Gastroesophageal sphincter (tissue), 4 donors: ENCODE data around the gene S1PR2. TPM values are rescaled to one million over a fixed set of nuclear protein-coding genes. Genes with fewer than 3 reads are reported as not detected.

Experiments
- ATAC-seq: fragments of 150-250 bp; one replicate; pipeline ENCODE4 v1.9.1; 2016; ENCODE audit warnings: mild to moderate bottlenecking, moderate library complexity
- H3K27ac ChIP-seq, 4 donors: fragments of 200-600 bp; sonication (generic) in 3 of 4; 1 replicate in 3 of 4; 2 replicates in 1 of 4; pipeline ENCODE4 v1.5.1; 2016 to 2019
- H3K27me3 ChIP-seq: fragments of 200-600 bp; sonication (generic); one replicate; pipeline ENCODE4 v1.5.1; 2019
- H3K36me3 ChIP-seq, 2 donors: fragments of 200-600 bp; sonication (generic); one replicate each; pipeline ENCODE4 v1.5.1; 2019; ENCODE audit warnings: control low read depth in 1 of 2
- H3K4me1 ChIP-seq, 3 donors: fragments of 200-600 bp; sonication (generic); 1 replicate in 2 of 3; 2 replicates in 1 of 3; pipeline ENCODE4 v1.5.1; 2016 to 2019; ENCODE audit warnings: control low read depth in 2 of 3
- H3K4me3 ChIP-seq, 2 donors: fragments of 200-600 bp; sonication (generic); one replicate each; pipeline ENCODE4 v1.5.1; 2019; ENCODE audit warnings: mild to moderate bottlenecking in 1 of 2, moderate library complexity in 1 of 2
- H3K9me3 ChIP-seq, 3 donors: fragments of 200-600 bp; sonication (generic); one replicate each; pipeline ENCODE4 v1.5.1; 2017 to 2019; ENCODE audit warnings: control low read depth in 2 of 3
- EP300 ChIP-seq: sonication (generic); formaldehyde crosslinking; IDR thresholded peaks from one replicate; pipeline ENCODE4 v1.6.1; 2017; ENCODE audit warnings: antibody characterized with exemption, mild to moderate bottlenecking
- POLR2A ChIP-seq, 2 donors: fragments of 450-650 bp; IDR thresholded peaks; one replicate each; pipeline ENCODE4 v1.6.1; 2017; ENCODE audit warnings: antibody characterized with exemption in 2 of 2, mild to moderate bottlenecking in 2 of 2, moderate library complexity in 1 of 2
- POLR2AphosphoS5 ChIP-seq: sonication (generic); formaldehyde crosslinking; IDR thresholded peaks from one replicate; pipeline ENCODE4 v1.6.1; 2017; ENCODE audit warnings: antibody characterized with exemption
- WGBS, 2 donors: methylation state at CpG; one replicate each; pipeline ENCODE4 v1.1.5; 2018; ENCODE audit warnings: low coverage in 1 of 2; 5-methylcytosine and 5-hydroxymethylcytosine counted together
- total RNA-seq, 4 donors: library from RNA; depleted of rRNA; stranded (reverse); fragments of >200 nt; gene quantifications; one replicate each; pipeline ENCODE4 v1.1.0, GENCODE V29; 2016
- TF ChIP-seq, protein P1 (sequence below), 4 experiments: fragments of 200-600 bp in 2 of 4; fragments of 450-650 bp in 2 of 4; sonication (generic) in 1 of 4; IDR thresholded peaks; one replicate each; pipeline ENCODE4 v1.5.1; 2017 to 2019; ENCODE audit warnings: antibody characterized with exemption in 4 of 4, mild to moderate bottlenecking in 2 of 4, moderate library complexity in 2 of 4

Gene S1PR2
- total RNA-seq, 4 donors from 2014 or later = 7.5 to 24.5 (median 16.7) TPM

DNA sequence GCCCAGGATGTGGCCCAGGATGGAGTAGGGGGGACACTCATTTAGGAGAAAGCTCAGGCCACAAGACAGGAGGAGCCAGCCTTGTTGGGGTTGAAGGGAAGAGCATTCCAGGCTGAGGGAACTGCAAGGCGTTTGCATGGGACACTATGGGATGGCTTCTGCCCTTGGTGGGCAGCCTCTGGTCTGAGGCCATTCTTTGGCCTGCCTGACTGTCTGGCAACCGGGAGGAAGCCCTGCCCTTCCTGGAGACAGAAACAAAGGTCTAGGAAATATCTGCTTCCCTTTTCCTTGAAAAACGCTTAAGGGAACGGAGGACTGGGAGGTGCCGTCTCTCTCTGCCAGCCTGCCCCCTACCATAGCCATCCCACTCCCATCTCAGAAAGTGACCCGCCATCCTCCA, 36.9 kb upstream of the S1PR2 start:
- Histone ChIP-seq H3K36me3 (no peaks in the 10 kb centered on the region), H3K4me3 (no peak overlapping the region), H3K4me1 (peaks cover 0 to 38% (median 7%) of the 10 kb centered on the region in 3 donors), H3K27ac (peak overlapping the region in 3 of 4 donors; percentile 68 to 81 (median 78)), H3K27me3 (peaks cover 51% of the 10 kb centered on the region), H3K9me3 (no peaks in the 10 kb centered on the region)
- 20 to 56% methylated on average over 1 to 6 of the region's 6 CpGs for WGBS, 2 donors
- ATAC-seq = no peak
- no peak for TF ChIP-seq POLR2A (IDR thresholded peaks at IDR 0.05)
- no peak for TF ChIP-seq EP300
- TF ChIP-seq, protein P1, sequence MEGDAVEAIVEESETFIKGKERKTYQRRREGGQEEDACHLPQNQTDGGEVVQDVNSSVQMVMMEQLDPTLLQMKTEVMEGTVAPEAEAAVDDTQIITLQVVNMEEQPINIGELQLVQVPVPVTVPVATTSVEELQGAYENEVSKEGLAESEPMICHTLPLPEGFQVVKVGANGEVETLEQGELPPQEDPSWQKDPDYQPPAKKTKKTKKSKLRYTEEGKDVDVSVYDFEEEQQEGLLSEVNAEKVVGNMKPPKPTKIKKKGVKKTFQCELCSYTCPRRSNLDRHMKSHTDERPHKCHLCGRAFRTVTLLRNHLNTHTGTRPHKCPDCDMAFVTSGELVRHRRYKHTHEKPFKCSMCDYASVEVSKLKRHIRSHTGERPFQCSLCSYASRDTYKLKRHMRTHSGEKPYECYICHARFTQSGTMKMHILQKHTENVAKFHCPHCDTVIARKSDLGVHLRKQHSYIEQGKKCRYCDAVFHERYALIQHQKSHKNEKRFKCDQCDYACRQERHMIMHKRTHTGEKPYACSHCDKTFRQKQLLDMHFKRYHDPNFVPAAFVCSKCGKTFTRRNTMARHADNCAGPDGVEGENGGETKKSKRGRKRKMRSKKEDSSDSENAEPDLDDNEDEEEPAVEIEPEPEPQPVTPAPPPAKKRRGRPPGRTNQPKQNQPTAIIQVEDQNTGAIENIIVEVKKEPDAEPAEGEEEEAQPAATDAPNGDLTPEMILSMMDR (IDR thresholded peaks at IDR 0.05) = no peak
- no peak for TF ChIP-seq POLR2AphosphoS5

DNA sequence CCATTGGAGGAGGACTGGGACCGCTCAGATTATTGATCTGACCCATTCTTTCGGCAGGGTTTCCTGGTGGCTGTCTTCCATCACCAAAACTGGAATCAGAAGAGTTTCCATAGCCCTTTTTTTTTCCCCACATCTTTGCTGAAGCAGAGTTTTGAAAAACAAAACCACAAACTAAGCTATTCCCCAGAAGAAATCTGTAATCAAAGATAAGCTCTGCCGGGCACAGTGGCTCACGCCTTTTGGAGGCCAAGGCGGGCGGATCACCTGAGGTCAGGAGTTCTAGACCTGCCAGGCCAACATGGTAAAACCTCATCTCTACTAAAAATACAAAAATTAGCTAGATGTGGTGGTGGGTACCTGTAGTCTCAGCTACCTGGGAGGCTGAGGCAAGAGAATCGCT, 35.6 kb upstream of the S1PR2 start:
- TF ChIP-seq, protein P1 (IDR thresholded peaks at IDR 0.05) = no peak
- TF ChIP-seq EP300 (no peak), POLR2AphosphoS5 (no peak), POLR2A (IDR thresholded peaks at IDR 0.05) (no peak)
- no peak for ATAC-seq
- Histone ChIP-seq H3K36me3 (no peaks in the 10 kb centered on the region), H3K27me3 (peaks cover 40% of the 10 kb centered on the region), H3K4me3 (no peak overlapping the region), H3K4me1 (peaks cover 0 to 35% (median 7%) of the 10 kb centered on the region in 3 donors), H3K27ac (no peak overlapping the region), H3K9me3 (no peaks in the 10 kb centered on the region)
- 61% methylated on average over 3 of the region's 7 CpGs; no CpG with 5 or more reads in 1 of the 2 donors for WGBS, 2 donors

DNA sequence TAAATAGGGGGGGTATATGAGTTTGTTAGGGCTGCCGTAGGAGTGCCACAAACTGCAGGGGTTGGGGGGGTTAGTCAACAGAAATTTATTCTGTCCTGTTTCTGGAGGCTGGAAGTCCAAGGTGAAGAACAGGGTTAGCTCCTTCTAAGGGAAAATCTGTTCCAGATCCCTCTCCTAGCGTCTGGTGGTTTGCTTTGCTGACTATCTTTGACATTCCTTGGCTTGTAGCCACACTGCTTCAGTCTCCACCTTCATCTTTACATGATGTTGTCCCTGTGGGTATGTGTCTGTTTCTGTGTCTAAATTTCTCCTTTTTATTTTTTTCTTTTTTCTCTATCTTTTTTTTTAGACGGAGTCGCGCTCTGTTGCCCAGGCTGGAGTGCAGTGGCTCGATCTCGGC, 31.6 kb upstream of the S1PR2 start:
- Histone ChIP-seq H3K27me3 (peaks cover 1% of the 10 kb centered on the region), H3K9me3 (no peaks in the 10 kb centered on the region), H3K4me3 (no peak overlapping the region), H3K36me3 (peaks cover 0 to 23% of the 10 kb centered on the region in 2 donors), H3K27ac (no peak overlapping the region), H3K4me1 (peaks cover 0 to 6% (median 3%) of the 10 kb centered on the region in 3 donors)
- WGBS, 2 donors = 34 to 90% methylated on average over 2 to 6 of the region's 7 CpGs
- TF ChIP-seq POLR2A (IDR thresholded peaks at IDR 0.05) (no peak), EP300 (no peak), POLR2AphosphoS5 (no peak)
- TF ChIP-seq, protein P1 (IDR thresholded peaks at IDR 0.05) = no peak
- ATAC-seq = no peak

DNA sequence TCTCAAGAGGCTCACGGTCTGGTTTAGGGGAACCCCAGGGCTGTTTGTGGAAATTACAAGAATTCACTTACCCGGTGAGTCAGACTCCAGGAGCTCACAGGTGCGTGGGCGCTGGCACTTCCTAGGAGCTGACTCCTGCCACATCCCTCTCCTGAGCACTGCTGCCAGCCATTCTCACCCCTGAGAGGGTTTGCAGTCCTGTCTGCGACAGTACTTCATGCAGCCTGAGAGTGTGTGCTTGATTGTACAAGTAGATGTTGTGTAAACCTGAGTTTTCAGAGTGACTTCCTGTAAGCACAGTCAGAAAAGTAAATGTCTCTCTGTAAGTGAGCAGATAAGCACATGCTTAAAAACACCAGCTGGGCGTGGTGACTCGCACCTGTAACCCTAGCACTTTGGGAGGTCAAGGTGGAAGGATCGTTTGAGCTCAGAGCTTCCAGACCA, 29.0 kb upstream of the S1PR2 start:
- peaks cover 0 to 6% (median 3%) of the 10 kb centered on the region in 3 donors for H3K4me1 ChIP-seq
- WGBS, 2 donors = 50 to 62% methylated on average over 1 to 5 of the region's 8 CpGs
- no peak overlapping the region for H3K4me3 ChIP-seq
- peaks cover 0 to 49% of the 10 kb centered on the region in 2 donors for H3K36me3 ChIP-seq
- ATAC-seq = no peak
- H3K27ac ChIP-seq = no peak overlapping the region
- H3K27me3 ChIP-seq = no peaks in the 10 kb centered on the region
- no peaks in the 10 kb centered on the region for H3K9me3 ChIP-seq
- TF ChIP-seq, protein P1 (IDR thresholded peaks at IDR 0.05) = no peak
- no peak for TF ChIP-seq POLR2A (IDR thresholded peaks at IDR 0.05)
- no peak for TF ChIP-seq EP300
- no peak for TF ChIP-seq POLR2AphosphoS5

DNA sequence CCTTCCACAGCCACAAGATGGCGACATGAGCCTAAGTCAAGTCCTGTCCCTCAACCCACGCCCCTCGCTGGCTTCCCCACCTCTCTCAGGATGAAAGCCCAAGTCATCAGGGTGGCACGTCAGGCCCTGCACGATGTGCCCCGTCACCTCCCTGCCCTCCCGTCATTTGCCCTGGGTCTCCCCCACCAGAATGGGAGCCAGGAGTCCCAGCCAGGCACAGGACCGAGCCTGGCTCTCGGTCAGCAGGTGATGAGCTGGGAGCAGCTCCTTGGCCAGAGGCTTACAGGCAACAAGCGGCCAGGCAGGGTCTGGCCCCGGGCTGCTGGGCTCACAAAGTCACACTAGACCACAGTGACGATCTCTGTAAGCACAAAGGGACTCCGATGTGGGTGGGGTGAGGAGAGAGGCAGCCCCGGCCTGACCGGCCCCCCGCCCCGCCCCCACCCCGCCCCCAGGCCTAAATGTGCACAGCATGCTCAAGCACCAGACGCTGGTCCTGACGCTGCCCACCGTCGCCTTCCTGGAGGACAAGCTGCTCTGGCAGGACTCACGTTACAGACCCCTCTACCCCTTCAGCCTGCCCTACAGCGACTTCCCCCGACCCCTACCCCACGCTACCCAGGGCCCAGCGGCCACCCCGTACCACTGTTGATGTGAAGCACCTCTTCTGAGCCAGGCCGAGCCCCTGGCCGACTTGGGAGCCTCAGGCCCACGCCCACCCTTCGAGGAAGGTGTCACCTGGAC, 28.2 kb upstream of the S1PR2 start:
- H3K36me3 ChIP-seq = peaks cover 0 to 58% of the 10 kb centered on the region in 2 donors
- 0 to 36% methylated on average over 3 to 10 of the region's 32 CpGs for WGBS, 2 donors
- H3K4me1 ChIP-seq = peaks cover 0 to 6% (median 3%) of the 10 kb centered on the region in 3 donors
- peak; percentile 62 for ATAC-seq
- H3K27me3 ChIP-seq = no peaks in the 10 kb centered on the region
- no peaks in the 10 kb centered on the region for H3K9me3 ChIP-seq
- H3K27ac ChIP-seq = peak overlapping the region in 3 of 4 donors; percentile 5 to 36 (median 25)
- no peak overlapping the region for H3K4me3 ChIP-seq
- TF ChIP-seq, protein P1 (IDR thresholded peaks at IDR 0.05) = peak in 3 of 4 experiments; percentile 50 to 64 (median 52)
- TF ChIP-seq POLR2AphosphoS5 = no peak
